ENCODE results near the gene TLL2. TPM values are rescaled to one million over a fixed set of nuclear protein-coding genes. Genes with fewer than 3 reads are reported as not detected.

TLL2 gene
- total RNA-seq, 1 donor from 2014 or later = not detected

DNA sequence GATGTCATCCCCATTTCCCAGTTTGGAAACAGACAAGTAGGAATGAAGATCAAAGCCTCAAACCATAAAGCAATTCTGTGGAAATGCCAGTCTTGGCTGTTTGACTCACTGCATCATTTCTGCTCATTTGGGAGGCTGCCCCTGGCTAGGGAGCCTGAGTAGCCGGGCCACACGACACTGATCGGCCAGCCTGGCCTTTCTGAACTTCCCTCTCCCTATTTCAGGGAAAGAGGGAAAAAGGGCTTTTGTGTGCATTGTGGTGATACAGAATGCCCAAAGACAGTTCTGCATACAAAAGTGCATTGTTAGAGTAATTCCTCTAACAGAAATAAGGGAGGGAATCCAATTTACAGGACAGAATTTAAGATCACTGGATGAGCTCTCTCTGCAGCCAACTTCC is 113.3 kb downstream of the TLL2 start:
- ATAC-seq = no peak
- intact Hi-C loops (cut with DNase I) = no loop called here
- TF ChIP-seq, protein P1, sequence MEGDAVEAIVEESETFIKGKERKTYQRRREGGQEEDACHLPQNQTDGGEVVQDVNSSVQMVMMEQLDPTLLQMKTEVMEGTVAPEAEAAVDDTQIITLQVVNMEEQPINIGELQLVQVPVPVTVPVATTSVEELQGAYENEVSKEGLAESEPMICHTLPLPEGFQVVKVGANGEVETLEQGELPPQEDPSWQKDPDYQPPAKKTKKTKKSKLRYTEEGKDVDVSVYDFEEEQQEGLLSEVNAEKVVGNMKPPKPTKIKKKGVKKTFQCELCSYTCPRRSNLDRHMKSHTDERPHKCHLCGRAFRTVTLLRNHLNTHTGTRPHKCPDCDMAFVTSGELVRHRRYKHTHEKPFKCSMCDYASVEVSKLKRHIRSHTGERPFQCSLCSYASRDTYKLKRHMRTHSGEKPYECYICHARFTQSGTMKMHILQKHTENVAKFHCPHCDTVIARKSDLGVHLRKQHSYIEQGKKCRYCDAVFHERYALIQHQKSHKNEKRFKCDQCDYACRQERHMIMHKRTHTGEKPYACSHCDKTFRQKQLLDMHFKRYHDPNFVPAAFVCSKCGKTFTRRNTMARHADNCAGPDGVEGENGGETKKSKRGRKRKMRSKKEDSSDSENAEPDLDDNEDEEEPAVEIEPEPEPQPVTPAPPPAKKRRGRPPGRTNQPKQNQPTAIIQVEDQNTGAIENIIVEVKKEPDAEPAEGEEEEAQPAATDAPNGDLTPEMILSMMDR (IDR thresholded peaks at IDR 0.05) = no peak
- H3K27ac ChIP-seq = no peak overlapping the region
- no peaks in the 10 kb centered on the region for H3K36me3 ChIP-seq
- H3K4me1 ChIP-seq = no peaks in the 10 kb centered on the region
- DNase-seq = no peak
- no peak overlapping the region for H3K4me3 ChIP-seq
- H3K27me3 ChIP-seq = no peaks in the 10 kb centered on the region
- H3K9me3 ChIP-seq = no peaks in the 10 kb centered on the region

DNA sequence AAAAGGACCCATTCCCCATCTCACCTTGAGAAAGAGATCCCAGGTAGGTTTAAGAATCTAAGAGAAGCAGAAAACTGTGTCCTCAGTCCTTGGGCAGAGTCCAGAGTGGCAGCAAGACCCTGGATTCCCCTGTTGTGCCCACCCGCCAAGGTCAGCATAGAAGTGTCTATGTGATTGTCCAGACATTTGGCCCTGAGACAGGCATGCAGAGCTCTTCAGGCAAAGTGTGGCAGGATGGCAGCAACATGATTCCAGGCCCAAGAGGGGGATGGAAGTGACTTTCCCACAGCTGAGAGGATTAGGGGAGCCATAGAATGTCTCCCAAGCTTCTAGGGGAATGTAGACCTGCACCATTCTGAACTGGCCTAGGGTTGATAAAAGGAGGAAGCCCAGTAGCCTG is 115.8 kb downstream of the TLL2 start:
- intact Hi-C loops (cut with DNase I) = loop anchor here (10.0 kb wide), 1 partner anchor 117 kb away; the partner anchor contains the start of gene TLL2
- DNase-seq = no peak

DNA sequence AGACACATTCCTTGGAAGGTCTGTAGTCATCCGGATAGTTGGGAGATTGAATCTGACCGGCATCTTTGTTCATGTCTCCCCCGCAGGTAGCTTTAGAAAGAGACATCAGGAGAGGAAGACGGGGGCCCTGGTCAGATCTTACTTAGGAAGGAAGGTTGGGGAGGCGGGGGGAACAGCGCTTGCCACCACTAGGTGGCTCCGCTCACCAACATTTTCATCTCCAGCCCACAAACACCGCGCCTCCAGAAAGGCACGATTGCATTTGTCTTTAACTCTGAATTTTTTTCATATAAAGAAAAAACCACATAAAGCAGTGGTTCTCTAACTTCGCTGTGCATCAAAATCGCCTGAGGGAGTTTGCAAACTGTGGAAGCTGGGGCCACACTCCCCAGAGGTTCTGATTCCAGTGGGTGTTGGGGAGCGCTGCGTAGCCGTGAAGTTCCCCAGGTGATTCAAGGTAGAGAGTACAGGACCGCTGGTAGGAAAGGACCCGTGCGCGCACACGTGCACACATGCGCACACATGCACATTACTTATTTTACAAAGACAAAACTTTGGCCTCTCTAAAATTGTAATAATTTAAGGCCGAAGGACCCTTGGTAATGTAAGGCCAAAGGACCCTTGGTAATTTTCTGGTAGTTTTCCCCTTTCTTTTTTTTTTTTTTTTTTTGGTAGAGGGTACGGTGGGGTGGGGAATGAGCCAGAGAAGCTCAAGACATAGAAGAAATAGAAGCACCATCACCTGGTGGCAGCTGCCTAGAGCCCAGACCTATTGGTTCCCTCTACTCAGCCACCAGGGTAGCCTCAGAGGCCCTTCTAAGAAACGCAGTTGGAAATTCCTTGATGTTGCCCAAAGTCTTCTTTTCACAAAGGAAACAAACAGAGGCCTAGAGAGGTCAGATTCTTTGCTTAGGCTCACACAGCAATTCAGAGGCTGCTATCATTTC is 117.5 kb downstream of the TLL2 start:
- Histone ChIP-seq H3K27ac (no peak overlapping the region), H3K9me3 (no peaks in the 10 kb centered on the region), H3K4me1 (no peaks in the 10 kb centered on the region), H3K4me3 (no peak overlapping the region), H3K27me3 (no peaks in the 10 kb centered on the region), H3K36me3 (no peaks in the 10 kb centered on the region)
- TF ChIP-seq, protein P1 (IDR thresholded peaks at IDR 0.05) = peak; percentile 84
- peak; percentile 77 for DNase-seq
- peak; percentile 89 for ATAC-seq
- intact Hi-C loops (cut with DNase I) = loop anchor here (10.0 kb wide), 1 partner anchor 119 kb away; the partner anchor contains the start of gene TLL2

More for the DNA sequence above, 115.8 kb downstream of the TLL2 start:
- Histone ChIP-seq H3K27ac (no peak overlapping the region), H3K4me3 (no peak overlapping the region), H3K9me3 (no peaks in the 10 kb centered on the region), H3K27me3 (no peaks in the 10 kb centered on the region), H3K36me3 (no peaks in the 10 kb centered on the region), H3K4me1 (no peaks in the 10 kb centered on the region)
- TF ChIP-seq, protein P1 (IDR thresholded peaks at IDR 0.05) = no peak
- ATAC-seq = no peak

DNA sequence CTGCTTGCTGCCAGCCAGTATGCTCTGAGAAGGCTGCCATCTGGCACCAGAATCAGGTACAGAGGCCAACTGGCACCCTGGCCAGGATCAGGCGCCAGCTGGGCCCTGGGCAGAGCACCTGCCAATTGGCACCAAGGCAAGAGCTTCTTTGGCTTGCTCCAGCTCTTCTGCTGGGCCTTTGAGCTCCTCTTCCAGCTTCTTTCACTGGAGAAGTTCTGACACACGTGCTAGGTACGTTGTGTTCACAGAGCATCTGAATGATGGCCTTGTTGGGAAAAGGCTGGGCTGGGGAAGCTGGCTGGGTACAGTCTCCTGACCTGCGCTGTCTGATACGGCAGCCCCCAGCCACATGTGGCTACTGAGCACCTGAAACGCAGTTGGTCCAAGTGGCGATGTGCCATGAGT is 123.3 kb downstream of the TLL2 start:
- ATAC-seq = no peak

DNA sequence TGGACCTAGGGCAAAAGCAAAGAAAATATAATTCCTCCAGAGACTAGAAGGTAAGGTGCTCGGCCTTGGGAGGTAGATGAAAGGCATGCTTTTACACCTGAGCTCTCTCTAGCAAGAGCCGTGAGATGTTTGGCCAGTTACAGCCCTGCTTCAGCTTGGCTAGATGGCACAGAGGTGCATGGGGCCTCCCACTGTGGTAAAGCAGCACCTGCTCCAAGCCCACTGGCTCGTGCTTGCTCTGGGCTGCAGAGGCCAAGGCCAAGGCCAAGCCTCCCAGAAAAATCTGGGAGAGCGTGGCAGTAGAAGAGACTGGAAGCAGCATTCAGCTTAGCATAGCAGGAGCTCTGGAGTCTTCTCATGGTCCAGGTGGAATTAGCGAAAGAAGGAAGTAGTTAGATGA is 123.9 kb downstream of the TLL2 start:
- DNase-seq = no peak
- H3K27me3 ChIP-seq = no peaks in the 10 kb centered on the region
- H3K4me3 ChIP-seq = no peak overlapping the region
- TF ChIP-seq, protein P1 (IDR thresholded peaks at IDR 0.05) = no peak
- H3K9me3 ChIP-seq = no peaks in the 10 kb centered on the region
- no peak for ATAC-seq
- no peaks in the 10 kb centered on the region for H3K4me1 ChIP-seq
- intact Hi-C loops (cut with DNase I) = loop anchor here (10.0 kb wide), 1 partner anchor 125 kb away; the partner anchor contains the start of gene TLL2
- no peaks in the 10 kb centered on the region for H3K36me3 ChIP-seq
- H3K27ac ChIP-seq = no peak overlapping the region

More for the DNA sequence above, 123.3 kb downstream of the TLL2 start:
- intact Hi-C loops (cut with DNase I) = loop anchor here (10.0 kb wide), 1 partner anchor 124 kb away; the partner anchor contains the start of gene TLL2
- no peaks in the 10 kb centered on the region for H3K9me3 ChIP-seq
- TF ChIP-seq, protein P1 (IDR thresholded peaks at IDR 0.05) = no peak
- H3K4me1 ChIP-seq = no peaks in the 10 kb centered on the region
- H3K36me3 ChIP-seq = no peaks in the 10 kb centered on the region
- H3K27ac ChIP-seq = no peak overlapping the region
- DNase-seq = no peak
- H3K4me3 ChIP-seq = no peak overlapping the region
- no peaks in the 10 kb centered on the region for H3K27me3 ChIP-seq
